Inferior parietal cortex (tissue), 1 donor: ENCODE data around the gene RB1.
"Not testable (repeated sequence)": the region's sequence is repeated elsewhere in the genome, so short reads cannot be mapped to it uniquely, and the experiment has no call there.

Experiments
- DNase-seq: peaks from one replicate; pipeline ENCODE4 v3.0.0-alpha.2; 2016; ENCODE audit errors: extremely low spot score

RB1 gene

GRCh38 chr13:48448959-48449614 lies 145.5 kb downstream of the RB1 start:
- DNase-seq = no peak

GRCh38 chr13:48449656-48450055 lies 146.1 kb downstream of the RB1 start:
- no peak for DNase-seq

GRCh38 chr13:48451196-48451595 lies 147.6 kb downstream of the RB1 start:
- DNase-seq = not testable (repeated sequence)

DNA sequence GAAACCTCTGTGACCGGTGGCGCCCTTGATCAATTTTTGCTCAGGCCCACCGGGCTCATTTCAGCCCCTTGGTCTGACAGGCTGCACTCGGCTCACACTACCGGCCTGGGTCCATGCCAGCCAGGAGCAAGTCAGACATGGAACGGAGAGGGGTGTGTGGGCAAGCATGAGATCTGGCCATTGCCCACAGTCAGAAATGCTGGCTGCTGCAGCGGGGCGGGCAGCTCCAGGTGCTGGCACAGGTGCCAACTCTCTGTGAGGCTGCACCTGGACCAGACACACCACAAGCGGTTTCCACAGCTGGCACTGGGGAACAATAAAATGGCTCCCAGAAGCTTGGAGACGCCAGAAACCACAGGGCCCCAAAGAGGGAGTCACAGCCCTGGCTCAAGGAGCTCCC lies 153.0 kb downstream of the RB1 start:
- no peak for DNase-seq

- DNase-seq = no peak
Measured at GRCh38 chr13:48457578-48458242, 154.2 kb downstream of the RB1 start.

- DNase-seq = no peak
Measured at GRCh38 chr13:48475230-48475629, 171.7 kb downstream of the RB1 start.

DNA sequence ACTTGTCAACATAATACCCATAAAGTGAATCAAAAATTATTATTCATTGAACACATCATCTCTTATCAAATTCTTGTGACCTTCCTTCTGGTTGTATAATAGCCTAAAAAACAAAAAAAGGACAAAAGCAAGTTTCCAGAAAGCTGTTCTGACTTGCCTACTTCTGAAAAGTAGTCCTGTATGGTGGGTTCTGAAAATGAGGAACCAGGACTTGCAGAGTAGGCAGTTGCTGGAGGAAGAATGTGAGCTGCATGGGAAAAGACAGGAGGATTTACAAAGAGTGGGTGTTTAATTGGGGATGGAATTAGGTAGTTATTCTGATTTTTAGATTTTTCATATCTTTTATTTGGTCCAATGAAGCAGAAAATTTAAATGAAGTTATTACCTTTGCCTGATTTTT lies 172.7 kb downstream of the RB1 start:
- no peak for DNase-seq

- no peak for DNase-seq
Measured at GRCh38 chr13:48476686-48477085, 173.1 kb downstream of the RB1 start.

GRCh38 chr13:48477191-48477855 lies 173.8 kb downstream of the RB1 start:
- DNase-seq = no peak

GRCh38 chr13:48478391-48478790 lies 174.8 kb downstream of the RB1 start:
- no peak for DNase-seq

DNA sequence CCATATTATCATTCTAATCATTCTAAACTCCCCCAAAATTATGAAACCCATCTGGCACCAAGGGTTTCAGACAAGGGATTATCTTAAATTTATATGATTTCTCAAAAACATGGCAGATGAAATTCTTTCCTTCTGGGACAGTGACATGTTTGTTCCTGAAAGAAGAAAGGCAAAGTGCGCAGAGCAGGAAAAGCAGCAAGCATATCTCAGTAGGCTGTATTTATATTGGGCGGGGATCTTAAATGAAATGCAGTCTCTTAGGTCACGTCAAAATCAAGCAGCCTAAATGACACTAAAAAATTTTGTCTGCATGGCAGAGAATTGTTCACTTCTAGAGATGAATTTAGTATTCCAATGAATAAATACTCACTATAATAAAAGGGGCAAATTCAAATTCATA lies 180.0 kb downstream of the RB1 start:
- DNase-seq = no peak

GRCh38 chr13:48485432-48485831 lies 181.9 kb downstream of the RB1 start:
- DNase-seq = no peak

DNA sequence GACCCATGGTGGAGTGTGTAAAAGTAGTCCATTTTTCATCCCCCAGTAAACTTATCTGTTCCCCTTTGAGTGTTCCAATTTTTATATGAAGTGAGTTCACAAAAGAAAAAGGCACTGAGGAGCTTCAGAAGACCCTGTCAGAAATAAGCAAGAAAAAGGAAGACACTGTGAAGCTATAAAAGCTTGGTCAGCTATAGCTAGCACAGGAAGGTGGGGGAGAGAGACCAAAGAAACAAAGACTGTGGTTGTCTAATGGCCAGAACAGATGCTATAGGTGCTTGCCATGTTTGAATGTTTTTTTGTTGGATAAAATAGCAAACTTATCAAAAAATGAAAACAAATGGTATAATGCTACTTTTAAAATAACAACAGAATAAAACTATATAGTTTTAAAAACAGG lies 182.8 kb downstream of the RB1 start:
- no peak for DNase-seq

- no peak for DNase-seq
Measured at GRCh38 chr13:48486836-48487235, 183.3 kb downstream of the RB1 start.

GRCh38 chr13:48487968-48488367 lies 184.4 kb downstream of the RB1 start:
- DNase-seq = no peak

DNA sequence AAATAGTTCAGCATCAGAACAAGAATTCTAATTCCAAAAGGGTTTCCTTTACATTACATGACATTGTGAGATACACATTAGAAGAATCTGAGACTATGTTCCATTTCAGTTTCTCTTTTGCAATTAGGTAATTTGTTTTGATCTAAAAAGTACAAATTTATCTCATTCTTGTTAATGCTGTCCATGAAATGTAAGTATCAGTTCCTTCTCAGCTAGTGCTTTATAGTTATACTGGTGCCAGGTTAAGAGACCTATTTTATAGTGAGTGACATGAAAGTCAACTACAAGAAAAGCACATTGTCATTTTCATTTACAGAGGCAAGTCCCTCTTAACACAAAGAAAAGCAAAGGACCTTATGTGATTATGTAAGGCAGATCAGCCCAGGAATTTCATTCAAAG lies 185.4 kb downstream of the RB1 start:
- no peak for DNase-seq

DNA sequence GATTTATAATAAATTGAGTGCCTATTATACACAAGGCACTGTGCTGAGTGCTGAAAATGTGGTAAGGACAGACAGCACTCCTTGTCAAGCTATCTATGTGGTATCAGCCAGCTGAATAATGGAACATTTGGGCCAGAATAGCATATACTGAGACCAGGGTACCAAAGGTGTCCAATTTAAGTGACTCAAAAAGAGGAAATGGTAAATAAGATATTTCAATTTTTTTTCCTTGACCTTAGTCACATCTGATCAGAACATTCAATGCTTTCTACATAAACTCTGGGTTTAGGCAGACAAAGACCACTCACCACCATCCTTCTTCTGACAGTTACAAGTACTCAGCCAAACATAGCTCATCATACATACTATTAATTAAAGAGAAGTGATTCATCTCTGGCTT lies 186.1 kb downstream of the RB1 start:
- DNase-seq = no peak

DNA sequence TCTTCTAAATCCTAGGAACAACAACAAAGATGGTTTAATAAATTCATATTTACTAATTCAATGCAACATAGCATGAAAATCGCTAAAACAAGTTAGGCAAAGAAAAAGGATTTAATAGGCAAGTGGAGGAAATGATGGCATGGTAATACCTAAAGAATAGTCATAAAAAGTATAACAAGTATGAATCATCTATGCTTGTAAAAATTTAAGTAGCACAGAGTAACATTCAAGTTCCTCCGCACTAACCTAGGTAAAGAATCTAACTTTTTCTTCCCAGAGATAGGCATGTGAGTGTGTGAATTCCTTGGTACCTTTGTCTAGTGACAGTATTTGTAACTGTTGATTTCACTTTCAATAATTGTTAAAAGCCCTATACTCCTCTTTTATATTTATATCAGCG lies 186.7 kb downstream of the RB1 start:
- no peak for DNase-seq

DNA sequence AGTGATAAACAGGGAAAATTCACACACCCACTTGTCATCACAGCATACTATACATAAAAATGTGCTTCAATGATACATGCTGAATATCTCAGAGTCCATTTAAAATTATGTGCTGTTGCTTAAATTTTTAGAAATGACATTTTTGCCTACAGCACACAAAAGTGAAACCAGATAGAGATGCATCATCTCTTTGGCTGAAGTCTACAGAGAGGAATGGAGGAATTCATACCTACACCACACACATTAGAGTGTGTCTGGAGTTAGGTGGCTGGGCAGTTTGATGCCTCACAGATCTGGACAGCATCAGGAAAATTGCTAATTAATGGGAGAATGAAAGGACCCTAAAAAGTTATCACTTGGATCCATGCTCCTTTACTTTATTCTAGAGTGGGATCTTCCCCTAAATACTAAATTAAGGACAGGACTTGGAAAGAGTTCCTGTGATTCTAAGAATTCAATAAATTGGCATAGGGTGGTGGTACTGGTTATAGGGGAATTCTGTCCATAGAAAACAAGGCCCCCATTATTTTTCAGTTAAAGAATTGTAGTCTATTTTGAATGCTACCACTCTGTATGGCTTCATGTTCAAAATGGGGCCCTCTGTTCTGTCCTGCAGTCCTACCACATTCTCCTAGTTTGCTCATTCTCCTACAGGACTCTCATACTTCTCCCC lies 188.0 kb downstream of the RB1 start:
- DNase-seq = no peak

DNA sequence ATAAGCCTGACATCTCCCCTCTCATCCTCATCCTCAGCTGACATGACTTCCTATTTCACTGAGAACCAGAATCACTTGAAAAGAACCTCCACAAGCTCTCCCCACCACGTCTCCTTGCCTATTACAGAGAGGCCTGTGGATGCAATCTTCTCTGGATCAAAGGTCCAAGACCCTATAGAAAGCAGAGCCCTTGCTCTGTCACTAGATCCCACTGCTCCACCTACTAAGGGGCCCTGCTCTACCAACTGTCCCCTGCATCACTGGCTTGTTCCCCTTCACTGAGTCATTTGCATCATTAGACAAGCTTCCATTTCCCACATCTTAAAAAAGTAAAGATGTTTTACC lies 188.5 kb downstream of the RB1 start:
- DNase-seq = no peak

DNA sequence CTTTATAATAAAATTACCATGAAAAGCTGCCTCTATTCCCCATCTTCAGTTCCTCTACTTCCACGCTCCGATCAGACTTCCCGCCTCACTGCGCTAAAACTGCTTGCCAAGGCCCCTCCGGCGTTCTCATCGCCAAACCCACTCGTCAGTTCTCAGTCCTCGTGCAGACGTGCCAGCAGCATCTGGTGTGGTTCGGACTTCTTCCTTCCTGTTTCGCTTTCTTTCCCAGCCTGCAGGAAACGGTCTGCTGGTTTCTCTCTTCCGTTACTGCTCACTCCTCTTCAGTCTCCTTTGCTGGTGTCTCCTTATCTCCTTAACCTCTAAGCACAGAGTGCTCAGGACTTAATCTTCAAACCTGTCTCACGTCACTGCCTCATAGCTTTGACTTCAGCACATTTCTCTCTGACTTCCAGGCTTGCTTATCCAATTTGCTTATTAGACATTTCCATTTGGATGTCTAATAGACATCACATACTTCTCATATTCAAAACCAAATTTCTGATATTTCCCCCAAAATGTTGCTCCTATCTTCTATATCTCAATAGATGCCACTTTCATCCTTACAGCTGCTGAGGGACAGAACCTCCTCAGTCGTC lies 189.0 kb downstream of the RB1 start:
- peak; percentile 59 for DNase-seq

- no peak for DNase-seq
Measured at GRCh38 chr13:48493066-48493765, 189.7 kb downstream of the RB1 start.
